Measurements from ENCODE around the gene DCST1.

The DCST1 gene

DNA sequence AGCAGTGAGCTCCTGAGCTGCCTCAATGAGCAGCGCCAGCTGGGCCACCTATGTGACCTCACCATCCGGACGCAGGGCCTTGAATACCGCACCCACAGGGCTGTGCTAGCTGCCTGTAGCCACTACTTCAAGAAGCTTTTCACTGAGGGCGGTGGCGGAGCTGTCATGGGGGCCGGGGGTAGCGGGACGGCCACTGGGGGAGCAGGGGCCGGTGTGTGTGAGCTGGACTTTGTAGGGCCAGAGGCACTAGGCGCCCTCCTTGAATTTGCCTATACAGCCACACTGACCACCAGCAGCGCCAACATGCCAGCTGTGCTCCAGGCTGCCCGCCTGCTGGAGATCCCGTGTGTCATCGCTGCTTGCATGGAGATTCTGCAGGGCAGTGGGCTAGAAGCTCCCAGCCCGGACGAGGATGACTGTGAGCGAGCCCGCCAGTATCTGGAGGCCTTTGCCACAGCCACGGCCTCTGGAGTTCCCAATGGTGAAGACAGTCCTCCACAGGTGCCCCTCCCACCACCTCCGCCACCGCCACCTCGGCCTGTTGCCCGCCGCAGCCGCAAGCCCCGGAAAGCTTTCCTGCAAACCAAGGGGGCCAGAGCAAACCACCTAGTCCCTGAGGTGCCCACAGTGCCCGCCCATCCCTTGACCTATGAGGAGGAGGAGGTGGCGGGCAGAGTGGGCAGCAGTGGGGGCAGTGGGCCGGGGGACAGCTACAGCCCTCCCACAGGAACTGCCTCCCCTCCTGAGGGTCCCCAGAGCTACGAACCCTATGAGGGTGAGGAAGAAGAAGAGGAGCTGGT lies 18.7 kb upstream of the DCST1 start:
- no peak for DNase-seq

DNA sequence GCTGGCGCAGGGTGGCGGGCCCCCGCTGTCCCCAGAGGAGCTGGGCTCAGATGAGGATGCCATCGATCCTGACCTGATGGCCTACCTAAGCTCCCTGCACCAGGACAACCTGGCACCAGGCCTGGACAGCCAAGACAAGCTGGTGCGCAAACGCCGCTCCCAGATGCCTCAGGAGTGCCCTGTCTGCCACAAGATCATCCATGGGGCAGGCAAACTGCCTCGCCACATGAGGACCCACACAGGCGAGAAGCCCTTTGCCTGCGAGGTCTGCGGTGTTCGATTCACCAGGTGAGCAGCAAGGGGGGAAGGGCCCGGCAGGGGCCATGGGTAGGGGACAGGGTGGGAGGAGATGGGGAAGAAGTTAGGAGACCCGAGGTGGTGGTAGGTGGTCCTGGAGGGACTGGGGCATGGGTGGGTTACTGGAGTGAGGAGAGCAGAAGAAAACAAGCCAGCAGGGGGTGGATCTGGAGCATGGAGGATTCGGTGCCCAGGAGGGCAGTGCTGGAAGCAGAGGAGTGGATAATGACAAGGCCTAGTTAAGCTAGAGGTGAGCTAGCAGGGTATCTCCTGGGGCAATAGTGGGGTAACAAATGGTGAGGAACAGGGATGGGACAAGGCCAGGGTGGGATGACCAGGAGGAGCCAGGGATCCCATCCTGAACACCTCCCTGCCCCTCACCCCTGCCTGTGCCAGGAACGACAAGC lies 17.9 kb upstream of the DCST1 start:
- DNase-seq = no peak

DNA sequence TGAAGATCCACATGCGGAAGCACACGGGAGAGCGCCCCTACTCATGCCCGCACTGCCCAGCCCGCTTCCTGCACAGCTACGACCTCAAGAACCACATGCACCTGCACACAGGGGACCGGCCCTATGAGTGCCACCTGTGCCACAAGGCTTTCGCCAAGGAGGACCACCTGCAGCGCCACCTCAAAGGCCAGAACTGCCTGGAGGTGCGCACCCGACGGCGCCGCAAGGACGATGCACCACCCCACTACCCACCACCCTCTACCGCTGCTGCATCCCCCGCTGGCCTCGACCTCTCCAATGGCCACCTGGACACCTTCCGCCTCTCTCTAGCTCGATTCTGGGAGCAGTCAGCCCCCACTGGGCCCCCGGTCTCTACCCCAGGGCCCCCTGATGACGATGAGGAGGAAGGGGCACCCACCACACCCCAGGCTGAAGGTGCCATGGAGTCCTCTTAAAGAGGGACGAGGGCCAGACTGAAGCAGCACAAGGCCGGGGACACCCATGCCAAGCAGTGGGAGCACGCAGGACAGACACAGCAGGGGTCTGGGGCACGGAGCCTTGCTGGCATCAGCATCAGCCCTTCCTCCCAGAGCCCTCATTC lies 17.3 kb upstream of the DCST1 start:
- DNase-seq = no peak

DNA sequence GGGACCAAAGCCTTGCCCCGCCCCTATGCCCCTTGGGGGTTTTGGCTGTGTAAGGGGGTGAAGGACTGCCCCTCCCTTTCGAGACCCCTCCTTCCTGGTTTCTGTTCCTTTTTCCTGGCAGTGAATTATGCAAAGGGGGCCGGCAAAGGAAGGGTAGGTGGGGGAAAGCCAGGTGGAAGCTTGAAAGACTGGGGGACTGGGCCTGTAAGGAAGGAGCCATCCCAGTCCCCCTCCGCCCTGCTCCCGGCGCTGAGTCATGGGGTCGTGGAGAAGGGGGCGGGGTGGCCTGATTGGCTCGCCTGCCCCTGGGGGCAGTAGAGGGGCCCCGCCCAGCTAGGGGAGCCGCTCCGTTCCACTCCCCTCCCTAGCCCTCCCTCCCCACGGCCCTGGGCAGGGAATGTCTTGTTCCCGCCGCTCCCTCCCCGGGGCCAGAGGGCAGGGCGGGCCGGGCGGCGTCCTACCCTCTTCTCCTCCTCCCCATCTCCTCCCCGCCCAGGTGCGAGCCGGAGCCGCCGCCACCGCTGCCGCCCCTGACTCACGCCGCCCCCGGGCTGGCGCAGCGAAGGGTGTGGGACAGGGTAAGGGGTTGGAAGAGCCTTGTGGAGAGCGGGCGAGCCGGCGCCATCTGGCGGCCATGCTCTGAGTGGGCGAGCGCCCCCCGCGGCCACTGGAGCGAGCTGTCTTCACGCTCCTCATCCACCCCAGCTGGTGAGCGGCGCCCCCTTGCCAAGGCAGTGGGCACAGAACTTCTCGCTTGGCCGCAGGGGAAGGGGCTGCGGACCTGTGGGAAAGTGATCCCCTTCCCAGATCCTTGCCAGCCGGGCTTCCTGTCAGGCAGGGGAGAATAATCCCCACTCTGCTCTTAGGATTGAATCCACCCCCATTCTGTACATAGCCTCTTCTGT lies 16.3 kb upstream of the DCST1 start:
- peak; percentile 77 to 89 (median 80) for DNase-seq

DNA sequence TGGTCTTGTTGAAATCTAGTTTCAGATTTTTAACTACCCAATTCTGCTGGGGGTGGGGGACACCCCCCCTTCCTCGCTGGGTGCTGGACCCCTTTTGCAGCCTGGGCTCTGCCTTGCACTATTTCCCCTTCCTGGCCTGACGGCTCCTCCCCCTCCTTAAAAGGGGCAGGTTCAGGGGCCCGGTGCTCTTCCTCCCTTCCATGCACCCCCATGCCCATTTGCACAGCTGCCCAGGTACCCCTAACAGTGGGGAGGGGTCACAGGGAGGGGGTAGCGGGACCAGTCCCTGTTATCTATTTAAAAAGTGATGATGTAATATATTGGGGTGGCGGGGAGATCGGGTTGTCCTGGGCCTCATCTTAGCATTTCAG lies 15.7 kb upstream of the DCST1 start:
- no peak for DNase-seq

DNA sequence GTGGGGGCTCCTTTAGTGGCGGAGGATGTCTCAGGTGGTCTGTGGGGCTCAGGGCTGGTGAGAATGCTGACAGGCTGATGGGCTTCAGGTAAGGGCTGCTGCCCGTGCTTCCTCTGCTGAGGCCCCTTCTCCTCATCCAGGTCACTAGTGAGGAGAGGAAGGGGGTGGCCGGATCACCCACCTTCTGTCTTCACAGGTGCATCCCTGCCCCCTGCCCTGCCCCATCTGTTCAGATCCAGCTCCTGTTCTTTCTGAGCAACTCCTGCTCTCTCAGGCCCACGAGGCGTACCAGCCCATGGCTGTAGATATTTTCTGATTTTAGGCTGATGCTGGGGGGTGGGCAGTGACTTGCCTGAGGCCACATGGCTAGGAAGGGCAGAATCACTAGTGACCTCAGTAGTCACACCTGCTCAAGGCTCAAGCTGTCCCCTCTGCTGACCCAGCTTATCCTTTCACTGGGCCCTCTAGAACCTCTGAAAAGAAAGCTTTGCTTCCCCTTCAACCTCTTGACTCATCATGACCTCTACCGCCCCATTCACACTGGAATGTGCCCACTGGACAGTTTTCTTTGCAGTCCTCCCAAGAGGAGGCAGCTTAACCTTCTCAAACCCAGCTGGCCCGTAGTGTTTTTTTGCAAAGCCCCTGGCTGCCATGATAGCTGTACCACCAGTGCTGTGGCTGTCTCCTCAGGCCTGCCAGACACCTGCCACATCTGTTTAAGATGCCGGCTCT lies 14.8 kb upstream of the DCST1 start:
- DNase-seq = no peak

DNA sequence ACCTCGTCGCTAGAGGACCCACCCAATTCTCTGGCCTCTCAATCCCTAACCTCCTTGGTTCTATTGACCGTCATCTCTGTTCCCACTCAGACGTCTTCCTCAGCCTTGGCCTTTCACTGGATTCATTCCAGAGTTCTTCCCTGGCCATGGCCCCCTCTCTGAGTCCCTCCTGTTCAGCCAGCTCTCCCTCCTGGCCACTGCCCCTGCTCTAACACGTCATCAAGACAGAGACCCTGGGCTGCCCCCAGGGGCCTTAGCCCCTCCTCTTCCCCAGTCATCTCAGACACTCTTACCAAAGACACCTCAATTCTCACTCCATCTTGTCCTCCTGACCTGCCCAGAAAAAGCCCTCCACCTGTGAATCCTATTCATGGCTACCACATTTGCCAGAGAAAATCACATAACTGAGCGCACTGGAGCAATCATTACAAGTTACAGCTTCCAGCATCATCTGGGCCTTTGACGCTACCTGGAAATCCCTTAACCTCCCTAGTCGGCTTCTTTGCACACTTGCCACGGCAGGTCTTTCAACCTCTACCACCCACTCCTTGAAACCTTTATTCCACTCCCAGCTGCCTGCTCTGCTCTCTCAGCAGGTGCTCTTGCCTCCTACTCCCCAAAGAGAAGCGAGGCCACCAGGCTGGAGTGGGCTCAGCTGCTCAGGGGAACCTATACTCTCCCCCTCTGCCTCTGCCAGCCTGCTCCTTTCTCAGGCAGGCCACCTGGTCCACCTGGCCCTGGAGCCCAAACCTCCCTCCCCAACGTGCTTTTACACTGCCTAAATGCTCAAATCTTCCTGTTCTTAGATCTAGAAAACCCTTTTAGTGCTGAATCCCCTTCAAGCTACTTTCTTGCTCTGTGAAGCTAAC lies 14.0 kb upstream of the DCST1 start:
- no peak for DNase-seq

DNA sequence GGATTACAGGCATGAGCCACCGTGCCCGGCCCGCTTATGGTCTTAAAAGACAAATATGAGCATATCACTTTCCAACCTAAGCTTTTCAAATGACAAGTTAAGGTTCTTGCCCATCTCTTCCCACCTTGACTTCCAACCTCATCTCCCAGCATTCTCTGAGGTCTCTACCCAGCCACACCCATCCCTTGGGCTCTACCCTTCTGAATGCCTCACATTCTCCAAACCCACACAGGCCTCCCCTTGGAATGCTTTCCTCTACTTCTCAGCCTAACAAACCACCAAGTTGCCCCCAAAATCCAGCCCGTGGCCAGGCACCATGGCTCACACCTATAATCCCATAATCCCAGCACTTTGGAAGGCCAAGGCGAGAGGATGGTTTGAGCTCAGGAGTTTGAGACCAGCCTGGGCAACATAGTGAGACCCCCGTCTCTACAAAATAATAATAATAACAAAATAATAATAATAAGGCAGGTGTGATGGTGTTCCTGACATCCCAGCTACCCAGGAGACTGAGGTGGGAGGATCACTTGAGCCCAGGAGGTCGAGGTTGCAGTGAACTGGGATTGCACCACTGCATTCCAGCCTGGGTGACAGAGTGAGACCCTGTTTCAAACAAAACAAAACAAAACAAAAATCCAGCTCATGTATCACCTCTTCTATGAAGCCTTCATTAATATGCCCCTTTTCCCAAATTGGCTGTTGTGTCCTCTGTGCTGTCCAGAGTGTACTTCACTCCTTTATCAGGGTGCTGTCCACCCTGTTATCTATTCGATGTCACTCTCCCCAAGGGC lies 11.3 kb upstream of the DCST1 start:
- DNase-seq = no peak

DNA sequence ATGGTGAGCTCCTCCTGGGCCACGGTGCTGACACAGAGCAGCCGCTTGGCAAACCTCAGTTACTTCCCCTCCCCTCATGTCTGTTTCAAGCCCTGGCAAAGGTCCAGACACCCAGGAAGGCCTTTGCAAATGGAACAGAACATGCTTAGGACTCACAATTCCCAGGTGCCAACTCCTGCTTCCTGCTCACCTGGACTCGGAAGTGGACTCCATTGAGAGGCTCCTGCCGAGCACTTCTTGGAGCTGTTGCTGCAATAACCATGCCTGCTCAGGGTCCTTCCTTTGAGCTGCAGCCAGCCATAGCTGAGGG lies 10.7 kb upstream of the DCST1 start:
- no peak for DNase-seq

DNA sequence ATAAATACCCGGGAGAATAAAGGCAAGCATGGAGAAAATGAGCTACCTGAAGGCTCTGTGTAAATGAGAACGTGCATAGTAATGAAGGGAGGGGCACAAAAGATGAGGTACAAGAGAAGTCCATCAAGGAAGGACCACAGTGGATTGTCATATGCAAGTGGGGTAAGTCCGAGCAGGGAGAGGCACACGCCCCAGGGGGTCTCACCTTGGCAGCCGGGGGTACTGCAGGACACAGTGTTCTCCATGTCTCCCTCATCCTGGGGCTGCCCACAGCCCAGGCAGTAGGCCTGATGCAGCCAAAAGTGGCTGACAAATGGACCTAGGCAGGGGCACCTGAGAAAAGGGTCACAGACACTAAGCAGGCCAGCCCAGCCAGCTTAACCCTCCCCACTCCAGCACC lies 10.0 kb upstream of the DCST1 start:
- DNase-seq = no peak

DNA sequence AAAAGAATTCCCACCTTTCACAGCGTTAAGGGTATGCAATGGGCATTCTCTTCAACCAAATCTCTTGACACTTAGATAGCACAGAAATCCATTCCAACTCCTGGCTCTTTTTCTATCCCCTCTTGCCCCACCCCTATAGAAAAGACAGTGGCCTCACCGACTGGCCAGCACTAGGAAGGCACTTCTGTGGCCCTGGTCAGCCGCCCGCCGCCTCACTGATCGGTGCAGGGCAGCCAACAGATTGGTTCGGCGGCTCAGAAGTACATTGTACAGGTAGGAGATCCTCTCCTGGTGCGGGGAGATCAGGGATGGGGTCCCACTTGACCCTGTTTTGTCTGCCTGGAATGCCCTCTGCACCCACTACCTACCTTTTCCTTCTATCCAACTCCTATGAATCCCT lies 9.3 kb upstream of the DCST1 start:
- no peak for DNase-seq

DNA sequence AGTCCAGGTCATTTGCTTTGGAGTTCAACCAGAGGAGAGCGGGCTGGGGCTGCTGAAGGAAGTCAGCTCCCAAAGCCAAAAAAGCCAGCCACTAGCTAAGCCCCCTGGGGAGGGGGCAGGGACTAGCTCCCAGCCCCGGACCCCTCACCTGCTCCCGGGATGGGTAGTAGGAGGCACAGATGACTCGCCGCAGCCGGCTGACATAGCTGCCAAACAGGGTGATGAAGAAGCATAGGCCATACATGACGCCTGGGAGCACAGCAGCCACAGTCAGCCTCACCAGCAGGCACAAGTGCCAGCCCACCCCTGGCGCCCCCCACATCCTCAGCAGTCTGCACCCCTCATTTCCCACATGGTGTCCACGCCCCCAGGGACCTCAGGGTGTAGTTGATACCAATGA lies 7.5 kb upstream of the DCST1 start:
- DNase-seq = no peak

DNA sequence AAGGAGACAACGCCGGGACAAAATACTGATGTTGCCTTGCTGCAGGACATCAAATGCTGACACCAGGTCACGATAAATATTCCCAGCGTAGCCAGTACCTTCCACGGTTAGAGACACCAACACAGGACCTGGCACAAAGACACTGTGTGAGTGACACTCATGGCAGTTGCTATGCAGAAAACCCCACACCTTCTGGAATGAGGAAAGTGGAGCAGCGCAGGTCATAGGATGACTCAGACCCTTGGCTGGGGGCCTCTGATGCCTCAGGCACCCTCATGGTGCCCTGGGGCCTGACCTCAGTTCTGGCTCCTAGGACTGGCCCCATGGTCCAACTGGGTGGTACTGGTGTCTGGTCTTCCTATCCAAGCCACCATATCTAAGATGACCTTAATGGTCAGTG lies 7.0 kb upstream of the DCST1 start:
- no peak for DNase-seq

DNA sequence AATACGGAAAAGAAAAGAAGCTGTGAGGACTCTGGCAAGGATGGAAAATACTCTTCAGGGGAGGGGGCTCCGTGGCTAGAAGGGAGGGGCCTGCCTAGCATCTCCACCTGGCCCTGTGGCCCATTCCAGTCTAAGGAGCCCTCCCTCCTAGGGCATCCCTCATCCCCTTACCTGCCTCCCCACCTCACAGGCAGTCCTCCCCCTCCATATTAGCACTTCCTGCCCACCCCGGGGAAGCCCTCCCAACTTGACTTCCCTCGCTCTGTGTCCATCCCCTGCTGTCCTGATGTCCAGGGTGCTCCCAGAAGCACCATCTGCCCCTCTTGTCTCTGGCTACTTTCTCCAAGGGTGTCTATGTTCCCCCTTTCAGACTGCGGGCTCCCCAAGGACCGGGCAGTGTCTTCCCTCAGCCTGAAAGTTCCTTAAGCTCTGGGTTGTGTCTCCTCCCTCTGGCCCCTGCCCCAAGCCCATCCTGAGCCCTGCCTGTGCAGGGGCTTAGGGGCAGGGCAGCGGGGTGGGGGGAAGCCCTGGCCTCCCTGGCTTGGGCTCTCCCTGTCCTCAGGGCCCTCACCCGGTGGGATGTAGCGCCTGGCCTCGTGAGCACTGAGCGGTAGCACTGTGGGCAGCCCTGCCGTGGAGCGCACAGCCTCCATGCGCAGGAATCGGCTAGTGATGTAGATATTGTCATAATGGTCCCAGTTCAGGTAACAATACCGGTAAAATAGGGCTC lies 3.9 kb upstream of the DCST1 start:
- DNase-seq = no peak

DNA sequence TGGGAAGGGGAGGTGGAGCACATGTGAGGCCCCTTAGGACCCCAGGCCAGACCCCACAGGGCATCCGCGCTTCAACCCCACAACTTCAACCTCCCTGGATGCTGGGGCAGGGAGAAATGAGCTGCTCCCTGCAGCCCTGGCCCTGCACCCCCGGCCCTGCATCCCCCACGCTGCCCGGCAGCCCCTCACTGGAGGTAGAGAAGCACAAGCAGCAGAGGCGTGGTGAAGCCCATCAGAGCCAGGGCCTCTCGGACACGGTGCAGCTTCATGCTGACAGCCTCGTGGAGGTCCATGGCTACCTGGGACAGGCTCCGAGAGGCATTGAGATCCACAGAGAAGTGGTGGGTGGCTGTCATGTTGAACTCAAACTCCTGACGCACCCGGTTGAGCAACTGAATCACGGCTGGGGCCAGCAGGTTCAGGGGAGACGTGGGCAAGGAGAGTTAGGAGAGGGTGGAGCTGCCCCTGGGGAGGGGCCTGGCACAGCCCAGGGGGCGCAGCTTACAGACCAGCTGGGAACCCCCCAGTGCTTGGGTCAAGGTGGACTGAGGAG lies 3.3 kb upstream of the DCST1 start:
- DNase-seq = no peak

DNA sequence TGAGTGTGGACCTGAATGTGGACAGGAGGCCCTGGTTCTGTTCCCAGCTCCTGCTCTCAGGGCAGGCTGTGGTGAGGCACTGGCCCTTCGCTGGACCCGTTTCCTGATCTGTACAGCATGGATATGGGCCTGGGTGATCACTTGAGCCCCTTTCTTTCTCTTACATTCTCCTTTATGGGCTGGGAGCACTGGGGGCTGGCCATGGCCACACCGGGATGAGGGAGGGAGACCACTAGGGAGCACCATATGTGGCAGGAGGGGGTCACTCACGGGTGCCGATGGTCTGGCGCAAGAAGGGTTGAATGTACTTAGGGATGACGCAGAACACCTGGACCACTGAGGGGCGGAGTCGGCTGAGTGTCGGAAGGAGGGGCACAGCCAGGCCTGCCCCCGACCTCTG lies 2.7 kb upstream of the DCST1 start:
- no peak for DNase-seq

DNA sequence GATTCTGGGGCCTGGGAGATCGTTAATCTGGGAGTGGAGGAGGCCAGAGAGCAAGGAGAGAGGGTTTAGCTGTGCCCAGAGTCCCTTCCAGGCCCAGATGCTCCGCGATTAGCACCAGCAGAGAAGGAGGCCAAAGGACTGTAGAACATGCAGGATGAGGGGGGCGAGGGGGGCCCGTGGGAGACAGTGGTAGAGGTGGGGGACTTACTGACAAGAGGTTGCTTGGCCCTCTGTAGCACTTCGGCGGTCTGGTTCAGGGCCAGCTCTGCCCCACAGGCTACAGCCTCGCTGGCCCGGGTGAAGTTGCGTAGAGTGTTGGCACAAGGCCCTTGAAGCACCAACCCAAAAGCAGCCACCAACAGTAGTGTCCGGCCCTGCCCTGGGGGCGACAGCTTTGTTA lies 738 bp upstream of the DCST1 start:
- DNase-seq = no peak

DNA sequence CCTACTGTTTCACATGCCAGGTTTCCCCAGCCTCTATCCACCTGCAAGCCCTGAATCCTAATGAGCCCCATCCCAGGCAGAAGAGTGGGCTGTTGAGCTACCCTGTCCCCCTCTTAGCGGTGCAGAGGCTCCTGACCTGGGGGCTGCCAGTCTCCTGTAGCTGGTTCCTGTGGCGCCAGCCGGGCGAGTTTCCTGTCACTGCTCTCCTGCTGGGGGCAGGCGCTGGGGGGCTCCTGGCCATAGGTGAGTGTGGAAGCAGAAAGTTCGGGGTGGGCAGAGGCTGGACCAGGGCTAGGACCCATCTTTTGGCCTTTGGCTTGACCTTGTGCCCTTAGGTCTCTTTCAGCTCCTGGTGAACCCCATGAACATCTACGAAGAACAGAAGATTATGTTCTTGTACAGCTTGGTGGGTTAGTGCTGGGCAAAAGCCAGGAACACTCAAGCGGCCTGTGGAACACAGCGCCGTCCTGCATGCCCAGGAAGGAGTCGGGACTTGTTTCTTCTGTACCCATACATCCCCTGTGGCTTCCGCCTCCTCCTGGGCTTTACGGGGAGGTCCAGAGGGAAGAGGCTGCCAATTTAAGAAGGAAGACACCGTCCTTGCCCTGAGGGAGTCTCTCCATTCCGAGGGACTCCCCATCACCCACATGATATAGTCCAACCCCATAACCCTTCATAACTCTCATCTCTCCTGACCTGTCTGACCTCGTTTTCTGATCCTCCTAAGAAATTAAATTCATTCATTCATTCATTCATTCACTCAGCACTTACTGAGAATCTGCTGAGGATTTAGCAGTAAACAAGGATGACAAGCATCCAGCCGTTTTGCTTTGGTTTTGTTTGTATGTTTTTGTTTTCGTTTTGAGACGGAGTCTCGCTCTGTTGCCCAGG lies 939 bp downstream of the DCST1 start:
- DNase-seq = no peak

DNA sequence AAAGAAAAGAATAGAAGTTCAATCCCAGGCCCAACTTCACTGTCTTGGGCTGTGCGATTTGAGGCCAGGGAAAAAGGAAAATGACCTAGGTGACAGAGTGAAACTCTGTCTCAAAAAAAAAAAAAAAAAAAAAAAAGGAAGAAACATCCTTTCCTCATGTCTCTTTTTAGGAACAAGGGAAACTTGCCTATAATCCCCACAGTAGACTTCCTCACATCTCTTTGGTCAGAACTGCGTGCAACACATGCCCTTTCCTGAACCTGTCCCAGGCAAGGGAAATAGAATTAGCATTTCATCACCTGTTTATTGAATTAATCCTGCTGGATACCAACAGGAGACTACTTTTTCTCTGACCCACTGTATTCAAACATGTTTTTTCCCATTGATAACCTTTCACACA lies 2.3 kb downstream of the DCST1 start:
- DNase-seq = no peak
